LNCaP clone FGC (cell line): ENCODE data around the gene CAMKK2.
"Not testable (repeated sequence)": the region's sequence is repeated elsewhere in the genome, so short reads cannot be mapped to it uniquely, and the experiment has no call there.

ENCODE experiments used
- DNase-seq: peaks from one replicate; pipeline ENCODE4 v3.0.0-alpha.2; 2011; ENCODE audit warnings: low read depth
- H3K4me3 ChIP-seq: 2 replicates; pipeline ENCODE4 v1.5.1; 2011; ENCODE audit warnings: mild to moderate bottlenecking, low read depth, low read length, control low read depth
- CTCF ChIP-seq: IDR thresholded peaks from 2 replicates; pipeline ENCODE4 v1.5.1; 2012; ENCODE audit warnings: mild to moderate bottlenecking; ENCODE audit not compliant: control insufficient read depth, insufficient read depth; ENCODE audit errors: extremely low read depth

Gene CAMKK2

GRCh38 chr12:121283841-121284240 is 12.7 kb downstream of the CAMKK2 start:
- TF ChIP-seq CTCF, result no peak
- H3K4me3 ChIP-seq, result no peak overlapping the region
- no peak for DNase-seq

GRCh38 chr12:121283388-121283787 is 13.1 kb downstream of the CAMKK2 start:
- no peak for TF ChIP-seq CTCF
- DNase-seq, result no peak
- H3K4me3 ChIP-seq, result no peak overlapping the region

- not testable (repeated sequence) for H3K4me3 ChIP-seq, DNase-seq
Measured at GRCh38 chr12:121282910-121283309, 13.6 kb downstream of the CAMKK2 start.

GRCh38 chr12:121282072-121282742 is 14.3 kb downstream of the CAMKK2 start:
- DNase-seq, result no peak
- no peak for TF ChIP-seq CTCF
- no peak overlapping the region for H3K4me3 ChIP-seq

GRCh38 chr12:121281116-121281515 is 15.4 kb downstream of the CAMKK2 start:
- not testable (repeated sequence) for H3K4me3 ChIP-seq

GRCh38 chr12:121280531-121280930 is 16.0 kb downstream of the CAMKK2 start:
- not testable (repeated sequence) for DNase-seq, H3K4me3 ChIP-seq

More at GRCh38 chr12:121281116-121281515, 15.4 kb downstream of the CAMKK2 start:
- not testable (repeated sequence) for DNase-seq

- H3K4me3 ChIP-seq, result no peak overlapping the region
- TF ChIP-seq CTCF, result no peak
- DNase-seq, result no peak
Measured at GRCh38 chr12:121279507-121279915, 17.0 kb downstream of the CAMKK2 start.

- no peak overlapping the region for H3K4me3 ChIP-seq
- no peak for TF ChIP-seq CTCF
- no peak for DNase-seq
Measured at GRCh38 chr12:121279071-121279375, 17.5 kb downstream of the CAMKK2 start.
